PC-3 (cell line): ENCODE results near the gene TRABD2B.

Source experiments
- EZH2phosphoT487 ChIP-seq: fragments of 300-600 bp; sonication (generic); IDR thresholded peaks from 2 replicates; pipeline ENCODE4 v1.6.1; 2018; ENCODE audit warnings: mild to moderate bottlenecking, antibody characterized with exemption, low read length, borderline replicate concordance
- TF ChIP-seq, protein P1 (sequence below): fragments of 300-600 bp; sonication (generic); conservative IDR thresholded peaks from 2 replicates; pipeline ENCODE4 v1.5.1; 2017; ENCODE audit warnings: antibody characterized with exemption, low read depth, mild to moderate bottlenecking, low read length

GRCh38 chr1:47976728-47977127 lies 20.5 kb downstream of the TRABD2B start:
- TF ChIP-seq, protein P1, sequence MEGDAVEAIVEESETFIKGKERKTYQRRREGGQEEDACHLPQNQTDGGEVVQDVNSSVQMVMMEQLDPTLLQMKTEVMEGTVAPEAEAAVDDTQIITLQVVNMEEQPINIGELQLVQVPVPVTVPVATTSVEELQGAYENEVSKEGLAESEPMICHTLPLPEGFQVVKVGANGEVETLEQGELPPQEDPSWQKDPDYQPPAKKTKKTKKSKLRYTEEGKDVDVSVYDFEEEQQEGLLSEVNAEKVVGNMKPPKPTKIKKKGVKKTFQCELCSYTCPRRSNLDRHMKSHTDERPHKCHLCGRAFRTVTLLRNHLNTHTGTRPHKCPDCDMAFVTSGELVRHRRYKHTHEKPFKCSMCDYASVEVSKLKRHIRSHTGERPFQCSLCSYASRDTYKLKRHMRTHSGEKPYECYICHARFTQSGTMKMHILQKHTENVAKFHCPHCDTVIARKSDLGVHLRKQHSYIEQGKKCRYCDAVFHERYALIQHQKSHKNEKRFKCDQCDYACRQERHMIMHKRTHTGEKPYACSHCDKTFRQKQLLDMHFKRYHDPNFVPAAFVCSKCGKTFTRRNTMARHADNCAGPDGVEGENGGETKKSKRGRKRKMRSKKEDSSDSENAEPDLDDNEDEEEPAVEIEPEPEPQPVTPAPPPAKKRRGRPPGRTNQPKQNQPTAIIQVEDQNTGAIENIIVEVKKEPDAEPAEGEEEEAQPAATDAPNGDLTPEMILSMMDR: no peak
- no peak for TF ChIP-seq EZH2phosphoT487
